Right cardiac atrium (tissue), 5 donors: Measurements from ENCODE around the gene GJB1. TPM values are rescaled to one million over a fixed set of nuclear protein-coding genes. Genes with fewer than 3 reads are reported as not detected.

ENCODE experiments used
- ATAC-seq, 2 donors: fragments of 200-7000 bp; cut with Tn5 transposase; one replicate each; pipeline versions ENCODE4 v1.8.0 to v1.9.1; 2020; ENCODE audit warnings: moderate library complexity in 2 of 2, mild to moderate bottlenecking in 1 of 2
- DNase-seq, 3 donors: peaks; one replicate each; pipeline ENCODE4 v3.0.0-alpha.2; 2020
- H3K27ac ChIP-seq: one replicate; pipeline ENCODE4 v1.5.1; 2013; ENCODE audit warnings: mild to moderate bottlenecking, low read length, control low read depth, moderate library complexity
- H3K27me3 ChIP-seq: one replicate; pipeline ENCODE4 v1.6.1; 2013; ENCODE audit not compliant: control insufficient read depth, insufficient read depth
- H3K4me1 ChIP-seq: one replicate; pipeline ENCODE4 v1.6.1; 2013; ENCODE audit warnings: low read length; ENCODE audit not compliant: control insufficient read depth, insufficient read depth
- H3K4me3 ChIP-seq: one replicate; pipeline ENCODE4 v1.5.1; 2013; ENCODE audit warnings: low read length, control low read depth
- H3K9me3 ChIP-seq: one replicate; pipeline ENCODE4 v1.6.1; 2013; ENCODE audit warnings: low read length; ENCODE audit not compliant: control insufficient read depth
- WGBS: extraction: QIAGEN DNeasy Blood & Tissue Kit; methylation state at CpG from one replicate; pipeline ENCODE4 v1.1.7; 2013; 5-methylcytosine and 5-hydroxymethylcytosine counted together
- intact Hi-C, 4 donors: fragments of 100-400 bp; cut with DNase I; formaldehyde crosslinking; loops; one replicate each; pipeline versions ENCODE4 v1.11.0 to v1.14.0; 2022 to 2023
- polyA plus RNA-seq: library from polyadenylated mRNA; stranded (reverse); fragments of 200-250 nt; gene quantifications from one replicate; pipeline ENCODE4 v1.2.3, GENCODE V29; 2013
- total RNA-seq, 4 donors: library from RNA; stranded (reverse); fragmentation: NEBNext Ultra II Directional; extraction: Animal tissue kit (Norgen Biotek cat#: 25700); gene quantifications; one replicate each; pipeline ENCODE4 v1.2.1, GENCODE V29; 2021
- donor health status: healthy with polysubstance abuse.
- donor health status: DM: no; HTN: yes; CAD: no.
- donor health status: DM: no; HTN: no; CAD: no.
- donor health status: DM: no; HTN: yes; CAD: no; lungs with severe emphysema.
- donor health status: DM: yes; HTN: yes; CAD: no.

The GJB1 gene
- total and polyA plus RNA-seq, 5 donors = 0.11 TPM; not detected in 4

DNA sequence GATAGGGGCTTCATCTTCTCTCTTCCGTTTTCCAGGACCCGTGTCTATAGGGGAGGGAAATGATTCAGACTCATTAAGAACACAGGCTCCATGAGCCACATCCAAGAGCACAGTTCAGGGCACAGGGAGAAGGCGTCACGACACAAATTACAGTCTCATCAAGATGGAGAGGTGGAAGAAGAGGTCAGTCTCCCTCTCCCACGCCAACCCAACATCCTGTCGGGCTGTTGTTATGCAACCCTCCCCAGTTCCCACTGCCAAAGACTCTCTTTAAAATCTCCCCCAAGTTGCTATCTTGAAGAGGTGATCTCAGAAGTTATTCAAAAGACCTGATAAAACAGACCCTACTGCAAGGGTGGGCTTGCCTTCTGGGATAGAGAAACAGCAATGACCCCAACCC, 18.3 kb downstream of the GJB1 start:
- 75% methylated on average over 6 of the region's 6 CpGs for WGBS
- H3K4me3 ChIP-seq = no peak overlapping the region
- intact Hi-C loops = no loop called here
- no peaks in the 10 kb centered on the region for H3K4me1 ChIP-seq
- DNase-seq (no peak), ATAC-seq (no peak)
- no peak overlapping the region for H3K27ac ChIP-seq
- no peaks in the 10 kb centered on the region for H3K9me3 ChIP-seq
- no peaks in the 10 kb centered on the region for H3K27me3 ChIP-seq

- WGBS = 96% methylated on average over 9 of the region's 9 CpGs
- Histone ChIP-seq H3K9me3 (no peaks in the 10 kb centered on the region), H3K4me3 (no peak overlapping the region), H3K27me3 (no peaks in the 10 kb centered on the region), H3K27ac (no peak overlapping the region), H3K4me1 (no peaks in the 10 kb centered on the region)
- DNase-seq = no peak
- intact Hi-C loops = no loop called here
- no peak for ATAC-seq
Measured at GRCh38 chrX:71244359-71245128, 21.5 kb downstream of the GJB1 start.

GRCh38 chrX:71245159-71245558, 22.1 kb downstream of the GJB1 start:
- H3K4me3 ChIP-seq = no peak overlapping the region
- no peak overlapping the region for H3K27ac ChIP-seq
- DNase-seq (no peak), ATAC-seq (no peak)
- no peaks in the 10 kb centered on the region for H3K27me3 ChIP-seq
- H3K9me3 ChIP-seq = no peaks in the 10 kb centered on the region
- no peaks in the 10 kb centered on the region for H3K4me1 ChIP-seq
- WGBS = 75% methylated on average over 2 of the region's 2 CpGs
- intact Hi-C loops = no loop called here

DNA sequence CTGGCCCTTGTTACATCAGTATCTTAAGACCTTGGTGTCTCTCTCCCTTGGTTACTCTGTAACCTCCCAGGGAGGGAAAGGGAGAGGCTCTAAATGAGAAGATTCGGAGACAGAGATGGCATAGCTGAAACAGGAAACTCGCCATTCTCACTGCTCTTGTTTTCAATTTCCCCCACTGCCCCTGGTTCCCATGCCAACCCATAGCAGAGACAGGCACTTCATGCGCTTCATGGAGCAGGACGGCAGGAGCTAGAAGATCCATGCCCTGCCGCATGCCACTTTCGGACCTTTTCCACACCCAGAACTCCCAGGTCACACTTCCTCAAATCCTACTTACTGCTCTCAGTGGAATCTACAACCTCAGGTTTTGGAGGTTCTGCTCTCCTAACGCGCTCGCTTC, 27.8 kb downstream of the GJB1 start:
- Histone ChIP-seq H3K4me1 (peaks cover 3% of the 10 kb centered on the region), H3K27me3 (no peaks in the 10 kb centered on the region), H3K9me3 (no peaks in the 10 kb centered on the region), H3K27ac (no peak overlapping the region), H3K4me3 (no peak overlapping the region)
- intact Hi-C loops = loop anchor here in 1 of 4 donors (10.0 kb wide), 1 partner anchor 114 kb away; the partner anchor contains the start of gene TAF1
- 81% methylated on average over 9 of the region's 9 CpGs for WGBS
- DNase-seq = no peak
- ATAC-seq = no peak

- intact Hi-C loops = loop anchor here in 1 of 4 donors (10.0 kb wide), 1 partner anchor 113 kb away; the partner anchor contains the start of gene TAF1
- 52% methylated on average over 8 of the region's 8 CpGs for WGBS
- Histone ChIP-seq H3K27me3 (no peaks in the 10 kb centered on the region), H3K9me3 (no peaks in the 10 kb centered on the region), H3K4me3 (no peak overlapping the region), H3K27ac (no peak overlapping the region), H3K4me1 (peaks cover 3% of the 10 kb centered on the region)
- DNase-seq (no peak), ATAC-seq (no peak)
Measured at GRCh38 chrX:71251466-71251973, 28.5 kb downstream of the GJB1 start.

DNA sequence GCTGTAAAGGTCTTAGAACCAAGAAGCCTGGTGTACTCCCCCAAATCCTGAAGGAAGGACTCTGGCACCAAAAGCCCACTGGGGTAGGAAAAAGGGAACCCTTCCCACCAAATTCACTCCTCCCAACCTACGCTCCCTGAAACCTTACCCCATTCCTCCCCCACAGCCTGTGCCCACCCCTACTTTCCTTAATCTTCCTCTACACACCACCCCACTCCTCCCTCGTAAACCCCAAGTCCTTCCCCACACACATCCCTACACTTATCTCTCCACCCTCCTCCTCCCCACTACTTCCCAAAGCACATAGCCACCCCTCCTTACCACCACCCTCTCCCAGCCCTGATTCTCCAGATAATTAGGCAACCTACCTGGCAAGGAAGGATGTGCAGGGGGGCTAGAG, 29.2 kb downstream of the GJB1 start:
- intact Hi-C loops = loop anchor here in 1 of 4 donors (10.0 kb wide), 1 partner anchor 113 kb away; the partner anchor contains the start of gene TAF1
- H3K27ac ChIP-seq = no peak overlapping the region
- ATAC-seq = no peak

DNA sequence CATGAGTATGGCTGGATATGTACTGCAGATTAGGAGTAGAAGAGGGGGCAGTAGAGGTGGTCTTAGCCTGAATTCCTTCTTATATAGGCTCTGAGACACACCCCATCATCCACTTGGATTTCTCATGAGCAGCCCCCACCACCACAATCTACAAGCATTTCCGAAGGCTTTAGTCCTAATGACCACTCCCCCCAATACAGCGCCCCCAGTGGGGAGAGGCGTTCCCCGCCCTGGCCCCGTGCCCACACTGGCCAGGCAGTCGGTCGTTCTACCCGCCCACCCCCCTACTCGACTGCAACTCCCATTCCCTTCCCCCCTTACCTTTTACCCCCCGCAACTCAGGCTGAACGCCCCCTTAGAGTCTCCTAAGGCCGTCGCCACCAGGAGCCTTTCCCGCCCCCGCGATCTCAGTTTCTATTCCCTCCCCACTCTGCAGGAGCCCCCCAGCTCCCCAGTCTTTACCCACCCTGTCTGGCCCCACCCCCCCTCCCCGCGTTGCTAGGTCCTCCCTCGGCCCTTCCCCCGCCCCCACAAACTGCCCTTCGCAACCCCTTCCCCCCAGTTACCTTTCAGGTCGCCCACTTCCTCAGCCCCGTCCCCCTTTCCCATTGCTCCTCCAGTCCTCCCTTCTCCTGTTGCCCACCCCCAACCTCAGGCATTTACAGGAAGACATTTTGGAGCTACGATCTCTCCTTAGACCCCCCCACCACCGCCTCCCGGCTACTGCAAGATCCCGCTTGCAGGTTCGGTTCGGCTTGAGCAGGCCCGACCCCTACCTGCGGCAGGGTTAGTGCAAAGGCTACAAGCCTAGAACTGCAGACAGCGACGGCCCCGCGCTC, 30.4 kb downstream of the GJB1 start:
- intact Hi-C loops = loop anchor here in 1 of 4 donors (10.0 kb wide), 1 partner anchor 111 kb away; the partner anchor contains the start of gene TAF1
- Histone ChIP-seq H3K4me3 (peak overlapping the region; percentile 83), H3K4me1 (peaks cover 3% of the 10 kb centered on the region), H3K27me3 (no peaks in the 10 kb centered on the region), H3K9me3 (no peaks in the 10 kb centered on the region), H3K27ac (peak overlapping the region; percentile 96)
- WGBS = 1% methylated on average over 35 of the region's 35 CpGs
- DNase-seq (peak; percentile 34 to 79 (median 73)), ATAC-seq (no peak)

More for the DNA sequence above, 29.2 kb downstream of the GJB1 start:
- no peaks in the 10 kb centered on the region for H3K27me3 ChIP-seq
- no peak for DNase-seq
- 72% methylated on average over 2 of the region's 2 CpGs for WGBS
- H3K4me1 ChIP-seq = peaks cover 3% of the 10 kb centered on the region
- H3K9me3 ChIP-seq = no peaks in the 10 kb centered on the region
- no peak overlapping the region for H3K4me3 ChIP-seq

DNA sequence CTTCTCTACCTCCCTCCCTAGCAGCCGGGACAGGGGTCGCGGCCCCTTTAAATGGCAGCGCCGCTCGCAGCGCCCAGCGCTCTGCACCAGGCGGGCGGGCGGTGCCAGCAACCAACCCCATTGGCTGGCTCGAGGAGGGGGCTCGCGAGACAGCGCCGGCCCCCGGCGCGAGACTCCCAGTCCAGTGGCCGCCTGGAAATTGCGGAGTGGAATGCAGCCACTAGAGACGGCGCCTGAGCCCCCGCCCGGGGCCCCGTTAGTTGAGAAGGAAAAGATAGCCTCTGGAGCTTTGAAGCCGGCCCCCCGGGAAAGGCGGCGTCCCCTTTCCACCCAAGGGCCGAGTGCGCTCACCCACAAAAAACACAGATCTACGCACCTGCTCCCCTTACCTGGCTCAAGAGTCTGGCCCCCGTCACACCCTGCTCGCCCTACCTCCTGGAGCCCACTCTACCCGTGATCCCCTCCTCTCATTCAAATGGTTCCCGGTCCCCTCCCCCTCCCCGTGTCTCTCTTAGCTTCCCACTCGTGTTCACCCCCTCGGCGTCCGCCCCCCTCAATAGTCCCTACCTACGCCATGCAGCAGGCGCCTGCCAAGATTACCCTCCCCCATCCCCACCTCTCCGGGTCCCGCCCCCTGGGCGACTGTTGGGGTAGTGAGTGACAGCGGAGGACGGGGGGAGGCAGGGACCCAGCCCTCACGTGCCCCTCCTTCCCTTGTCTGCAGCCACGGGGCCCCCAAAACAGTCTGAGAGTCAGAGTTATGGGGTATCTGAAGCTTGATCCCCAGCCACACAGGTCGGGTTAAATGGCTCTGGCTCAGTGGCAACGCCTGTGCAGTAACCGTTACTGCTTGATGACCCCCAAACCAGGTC, 31.3 kb downstream of the GJB1 start, which contains the start of gene ZMYM3:
Gene ZMYM3 (minus strand): TSS at position 49 of the 872 bp plus-strand sequence. CDS start 885 bp downstream, outside the sequence.
- Histone ChIP-seq H3K27ac (peak within 1 kb of the TSS; percentile 96), H3K9me3 (no peaks in the 10 kb centered on the region), H3K4me1 (peaks cover 3% of the 10 kb centered on the region), H3K4me3 (peak within 1 kb of the TSS; percentile 83), H3K27me3 (no peaks in the 10 kb centered on the region)
- WGBS = under 1% methylated on average over 54 of the region's 54 CpGs
- intact Hi-C loops = loop anchor here in 1 of 4 donors (10.0 kb wide), 1 partner anchor 110 kb away; the partner anchor contains the start of gene TAF1
- ATAC-seq (peak; percentile 96 to 97), DNase-seq (peak; percentile 88 to 95 (median 95))

- H3K27me3 ChIP-seq = no peaks in the 10 kb centered on the region
- H3K27ac ChIP-seq = no peak overlapping the region
- H3K4me1 ChIP-seq = peaks cover 3% of the 10 kb centered on the region
- DNase-seq = no peak
- intact Hi-C loops = loop anchor here in 1 of 4 donors (10.0 kb wide), 1 partner anchor 109 kb away; the partner anchor contains the start of gene TAF1
- WGBS = 78% methylated on average over 6 of the region's 6 CpGs
- H3K9me3 ChIP-seq = no peaks in the 10 kb centered on the region
- no peak for ATAC-seq
- H3K4me3 ChIP-seq = no peak overlapping the region
Measured at GRCh38 chrX:71256051-71256450, 33.0 kb downstream of the GJB1 start.

- Histone ChIP-seq H3K27me3 (no peaks in the 10 kb centered on the region), H3K27ac (no peak overlapping the region), H3K4me3 (no peak overlapping the region), H3K4me1 (peaks cover 3% of the 10 kb centered on the region), H3K9me3 (no peaks in the 10 kb centered on the region)
- intact Hi-C loops = loop anchor here in 1 of 4 donors (10.0 kb wide), 1 partner anchor 108 kb away; the partner anchor contains the start of gene TAF1
- 94% methylated on average over 4 of the region's 4 CpGs for WGBS
- ATAC-seq (no peak), DNase-seq (no peak)
Measured at GRCh38 chrX:71256856-71257255, 33.8 kb downstream of the GJB1 start.
